ENCODE measurements around the gene ERN1.
"Not testable (repeated sequence)": the region's sequence is repeated elsewhere in the genome, so short reads cannot be mapped to it uniquely, and the experiment has no call there.

The ERN1 gene

DNA sequence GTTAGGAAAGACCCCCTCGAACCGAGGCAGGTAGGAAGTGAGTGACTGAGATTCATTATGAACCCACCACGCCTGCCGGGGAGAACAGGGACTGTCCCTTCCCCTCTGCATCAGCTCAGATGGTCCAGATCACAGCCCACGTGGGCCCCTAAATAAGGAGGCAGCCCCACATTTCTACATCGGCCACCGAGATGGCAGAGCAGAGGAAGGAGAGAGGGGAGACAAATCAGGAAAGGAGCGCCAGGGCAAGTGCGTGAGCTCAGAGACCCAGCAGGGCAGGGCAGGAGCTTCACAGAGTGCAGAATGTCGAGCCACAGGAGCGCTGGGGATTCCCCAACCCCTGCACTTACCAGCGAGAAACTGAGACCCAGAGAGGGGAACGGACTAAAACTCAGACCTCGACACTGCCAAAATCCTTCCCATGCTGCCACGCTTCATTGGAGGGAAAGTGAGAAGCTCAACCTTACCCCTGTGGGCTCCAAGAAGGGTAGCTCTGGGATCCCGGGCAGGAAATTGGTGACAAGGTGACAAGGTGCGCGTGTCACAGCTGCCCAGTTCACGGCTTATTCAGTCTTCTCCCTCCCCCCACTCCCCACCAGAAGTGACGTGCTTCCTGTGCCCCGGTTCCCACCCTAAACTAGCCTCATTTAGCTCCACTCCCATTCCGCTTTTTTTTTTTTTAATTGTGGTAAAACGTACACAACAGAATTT is 109.7 kb downstream of the ERN1 start, which contains the start of gene ICAM2:
TSS of gene ICAM2 (minus strand) at position 578 of the 711 bp plus-strand sequence. CDS start 13,942 bp downstream, outside the sequence.
- DNase-seq (ENCODE audit: low read depth) = no peak
- no peak within 1 kb of the TSS for H3K4me3 ChIP-seq (ENCODE audit: control insufficient read depth, low read depth, low read length)
- no peak for TF ChIP-seq CTCF (IDR thresholded peaks at IDR 0.05; ENCODE audit: control insufficient read depth, insufficient read depth, low read depth, low read length, missing control alignments)

DNA sequence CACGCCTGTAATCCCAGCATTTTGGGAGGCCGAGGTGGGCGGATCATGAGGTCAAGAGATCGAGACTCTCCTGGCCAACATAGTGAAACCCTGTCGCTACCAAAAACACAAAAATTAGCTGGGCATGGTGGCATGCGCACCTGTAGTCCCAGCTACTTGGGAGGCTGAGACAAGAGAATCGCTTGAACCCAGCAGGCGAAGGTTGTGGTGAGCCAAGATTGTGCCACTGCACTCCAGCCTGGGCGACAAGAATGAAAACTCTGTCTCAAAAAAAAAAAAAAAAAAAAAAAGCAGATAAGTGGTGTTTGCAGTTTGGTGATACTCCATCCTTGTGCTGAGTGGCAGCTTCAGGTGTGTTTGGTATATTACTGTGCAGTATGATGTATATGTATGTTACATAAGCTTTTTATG is 110.4 kb downstream of the ERN1 start:
- DNase-seq (ENCODE audit: low read depth); H3K4me3 ChIP-seq (ENCODE audit: control insufficient read depth, low read depth, low read length): not testable (repeated sequence)

GRCh38 chr17:64017381-64017980 is 112.5 kb downstream of the ERN1 start:
- no peak for DNase-seq (ENCODE audit: low read depth)
- H3K4me3 ChIP-seq (ENCODE audit: control insufficient read depth, low read depth, low read length) = no peak overlapping the region
- TF ChIP-seq CTCF (IDR thresholded peaks at IDR 0.05; ENCODE audit: control insufficient read depth, insufficient read depth, low read depth, low read length, missing control alignments) = peak; percentile 20

- TF ChIP-seq CTCF (IDR thresholded peaks at IDR 0.05; ENCODE audit: control insufficient read depth, insufficient read depth, low read depth, low read length, missing control alignments) = no peak
- no peak for DNase-seq (ENCODE audit: low read depth)
- H3K4me3 ChIP-seq (ENCODE audit: control insufficient read depth, low read depth, low read length) = no peak overlapping the region
Observed at GRCh38 chr17:64016974-64017373, 113.0 kb downstream of the ERN1 start.

DNA sequence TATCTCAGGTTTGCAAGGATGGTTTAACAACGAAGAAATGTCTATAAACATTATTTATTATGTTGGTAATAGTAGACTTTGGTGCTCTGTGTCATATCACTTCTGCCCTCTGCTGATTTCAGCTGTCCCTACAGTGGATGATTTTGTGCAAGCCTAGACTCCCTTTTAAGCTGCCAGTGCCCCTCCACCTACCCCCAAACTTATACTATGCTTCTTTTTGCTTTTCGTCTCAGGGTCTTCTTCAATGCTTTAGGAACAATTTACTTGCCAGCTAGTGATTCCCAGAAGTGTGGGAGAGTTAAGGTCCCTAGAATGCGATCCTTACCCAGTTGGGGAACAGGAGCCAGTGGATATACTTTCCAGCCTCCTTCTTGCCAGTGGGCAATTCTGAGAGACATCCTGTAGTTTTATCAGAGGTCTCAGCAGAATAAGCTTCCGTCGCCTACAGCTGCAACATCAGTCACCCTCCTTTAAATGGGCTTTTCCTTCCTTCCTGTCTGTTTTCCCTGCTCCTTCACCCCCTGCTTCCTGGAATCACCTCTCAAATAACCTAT is 113.6 kb downstream of the ERN1 start:
- DNase-seq (ENCODE audit: low read depth) = no peak
- H3K4me3 ChIP-seq (ENCODE audit: control insufficient read depth, low read depth, low read length) = no peak overlapping the region
- peak; percentile 23 for TF ChIP-seq CTCF (IDR thresholded peaks at IDR 0.05; ENCODE audit: control insufficient read depth, insufficient read depth, low read depth, low read length, missing control alignments)

DNA sequence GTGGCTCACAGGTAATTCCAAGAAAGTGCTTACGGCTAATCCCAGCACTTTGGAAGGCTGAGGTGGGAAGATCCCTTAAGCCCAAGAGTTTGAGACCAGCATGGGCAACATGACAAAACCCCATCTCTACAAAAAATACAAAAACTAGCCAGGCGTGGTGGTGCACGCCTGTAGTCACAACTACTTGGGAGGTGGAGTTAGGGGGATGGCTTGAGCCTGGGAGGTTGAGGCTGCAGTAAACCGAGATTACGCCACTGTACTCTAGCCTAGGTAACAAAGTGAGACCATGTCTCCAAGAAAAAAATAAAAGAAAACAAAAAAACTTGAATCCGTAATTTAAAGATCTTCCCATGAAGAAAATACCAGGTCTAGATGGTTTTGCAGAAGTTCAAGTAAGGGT is 114.5 kb downstream of the ERN1 start:
- no peak overlapping the region for H3K4me3 ChIP-seq (ENCODE audit: control insufficient read depth, low read depth, low read length)
- TF ChIP-seq CTCF (IDR thresholded peaks at IDR 0.05; ENCODE audit: control insufficient read depth, insufficient read depth, low read depth, low read length, missing control alignments) = no peak

More for the DNA sequence above, 114.5 kb downstream of the ERN1 start:
- no peak for DNase-seq (ENCODE audit: low read depth)
